H1 (cell line): ENCODE measurements around the gene NT5DC1. TPM values are rescaled to one million over a fixed set of nuclear protein-coding genes. Genes with fewer than 3 reads are reported as not detected.

Experiments used
- CTCF ChIA-PET: fragments of 300-600 bp; sonication (Branson Sonifier 250); formaldehyde crosslinking; loops from one replicate; lab custom pipeline; 2021; ENCODE audit not compliant: partially characterized antibody; lab: Charles Lee
- POLR2A ChIA-PET: fragments of 300-600 bp; sonication (Branson Sonifier 250); formaldehyde crosslinking; loops from one replicate; lab custom pipeline; 2021; ENCODE audit warnings: inconsistent platforms; ENCODE audit not compliant: partially characterized antibody; lab: Charles Lee
- DNase-seq, 2 experiments: peaks; one replicate each; pipeline versions ENCODE4 v3.0.0 to v3.0.0-alpha.2; 2010 to 2022; ENCODE audit warnings: low spot score in 2 of 2, low read depth in 1 of 2, mixed read lengths in 1 of 2
- FAIRE-seq: peaks from 2 replicates; lab custom pipeline; 2011; peaks lifted over from hg19 to GRCh38; lab: Jason Lieb, UNC
- H2AFZ ChIP-seq: 2 replicates; pipeline ENCODE4 v1.8.1; 2012; ENCODE audit warnings: low read length, inconsistent platforms
- H2AK5ac ChIP-seq: 2 replicates; pipeline ENCODE4 v1.6.1; 2013; ENCODE audit warnings: low read depth, low read length
- H2BK120ac ChIP-seq: replicated peaks from 2 replicates; pipeline ENCODE3; 2013; ENCODE audit warnings: low read depth, low read length, inconsistent platforms
- H2BK12ac ChIP-seq: 2 replicates; pipeline ENCODE4 v1.6.1; 2013; ENCODE audit warnings: low read depth, low read length
- H2BK15ac ChIP-seq: 2 replicates; pipeline ENCODE4 v1.6.1; 2013; ENCODE audit warnings: low read length
- H2BK20ac ChIP-seq: 2 replicates; pipeline ENCODE4 v1.6.1; 2013; ENCODE audit warnings: low read length
- H2BK5ac ChIP-seq: 2 replicates; pipeline ENCODE4 v1.6.1; 2013; ENCODE audit warnings: low read depth, low read length
- H3K14ac ChIP-seq: 2 replicates; pipeline ENCODE4 v1.6.1; 2013; ENCODE audit warnings: inconsistent platforms; ENCODE audit not compliant: insufficient read length
- H3K18ac ChIP-seq: 2 replicates; pipeline ENCODE4 v1.6.1; 2013; ENCODE audit warnings: low read length; ENCODE audit errors: extremely low read depth
- H3K23ac ChIP-seq: 2 replicates; pipeline ENCODE4 v1.6.1; 2013; ENCODE audit warnings: inconsistent platforms; ENCODE audit not compliant: insufficient read length
- H3K23me2 ChIP-seq: 2 replicates; pipeline ENCODE4 v1.6.1; 2013; ENCODE audit warnings: low read depth, low read length
- H3K27ac ChIP-seq: 2 replicates; pipeline ENCODE4 v1.6.1; 2011; ENCODE audit warnings: low read depth, low read length, inconsistent platforms
- H3K27me3 ChIP-seq, 4 experiments: replicated peaks in 1 of 4; 1 replicate in 1 of 4; 2 replicates in 3 of 4; pipeline versions ENCODE4 v1.6.1 to v1.8.1; 2011 to 2013; ENCODE audit warnings: low read length in 3 of 4, mild to moderate bottlenecking in 3 of 4, inconsistent platforms in 2 of 4, mixed read lengths in 2 of 4, moderate library complexity in 1 of 4; ENCODE audit not compliant: control insufficient read depth in 3 of 4, insufficient read depth in 3 of 4; ENCODE audit errors: extremely low read depth in 1 of 4
- H3K36me3 ChIP-seq, 4 experiments: 2 replicates each; pipeline versions ENCODE4 v1.6.1 to v1.8.1; 2011 to 2013; ENCODE audit warnings: mild to moderate bottlenecking in 4 of 4, low read length in 3 of 4, moderate library complexity in 2 of 4, control low read depth in 1 of 4, inconsistent platforms in 1 of 4; ENCODE audit not compliant: insufficient read depth in 4 of 4, control insufficient read depth in 2 of 4
- H3K4ac ChIP-seq: replicated peaks from 2 replicates; pipeline ENCODE3; 2013; ENCODE audit warnings: low read length, low read depth, mixed read lengths, inconsistent platforms; ENCODE audit not compliant: insufficient read length
- H3K4me1 ChIP-seq, 4 experiments: replicated peaks in 1 of 4; 1 replicate in 1 of 4; 2 replicates in 3 of 4; pipeline versions ENCODE4 v1.6.1 to v1.8.1; 2011 to 2013; ENCODE audit warnings: low read length in 3 of 4, inconsistent platforms in 2 of 4, mixed read lengths in 1 of 4; ENCODE audit not compliant: insufficient read depth in 4 of 4, control insufficient read depth in 3 of 4
- H3K4me2 ChIP-seq, 2 experiments: 2 replicates each; pipeline versions ENCODE4 v1.6.1 to v1.8.1; 2011 to 2013; ENCODE audit warnings: low read depth in 2 of 2, low read length in 2 of 2, control low read depth in 1 of 2, inconsistent platforms in 1 of 2, mild to moderate bottlenecking in 1 of 2; ENCODE audit not compliant: insufficient read depth in 1 of 2
- H3K4me3 ChIP-seq, 4 experiments: fragments of 200-600, 300-600 bp in 1 of 4; sonication (generic), shearing (Covaris generic), sonication (Bioruptor Twin) in 1 of 4; 2 replicates each; pipeline versions ENCODE4 v1.5.1 to v1.8.1; 2011 to 2016; ENCODE audit warnings: low read length in 4 of 4, low read depth in 3 of 4, control low read depth in 2 of 4, inconsistent platforms in 2 of 4, mild to moderate bottlenecking in 2 of 4, mixed read lengths in 1 of 4, moderate library complexity in 1 of 4; ENCODE audit not compliant: insufficient read depth in 2 of 4; ENCODE audit errors: extremely low read depth in 1 of 4
- H3K56ac ChIP-seq: replicated peaks from 2 replicates; pipeline ENCODE3; 2013; ENCODE audit warnings: low read depth, mild to moderate bottlenecking, mixed read lengths, low read length, inconsistent platforms; ENCODE audit not compliant: insufficient read length
- H3K79me1 ChIP-seq: 2 replicates; pipeline ENCODE4 v1.6.1; 2013; ENCODE audit warnings: low read depth, low read length, control low read depth
- H3K79me2 ChIP-seq, 2 experiments: 2 replicates each; pipeline versions ENCODE4 v1.6.1 to v1.8.1; 2012 to 2013; ENCODE audit warnings: low read length in 2 of 2, mild to moderate bottlenecking in 2 of 2, inconsistent platforms in 1 of 2; ENCODE audit not compliant: insufficient read depth in 2 of 2, control insufficient read depth in 1 of 2
- H3K9ac ChIP-seq, 4 experiments: replicated peaks in 1 of 4; 1 replicate in 1 of 4; 2 replicates in 3 of 4; pipeline versions ENCODE4 v1.6.1 to v1.8.1; 2011 to 2013; ENCODE audit warnings: low read depth in 3 of 4, low read length in 3 of 4, control low read depth in 2 of 4, mild to moderate bottlenecking in 2 of 4, moderate library complexity in 2 of 4, inconsistent platforms in 1 of 4; ENCODE audit errors: extremely low read depth in 1 of 4
- H3K9me3 ChIP-seq, 2 experiments: 2 replicates each; pipeline versions ENCODE4 v1.6.1 to v1.8.1; 2012 to 2013; ENCODE audit warnings: mild to moderate bottlenecking in 2 of 2, moderate library complexity in 2 of 2, control low read depth in 1 of 2, inconsistent platforms in 1 of 2, low read depth in 1 of 2, low read length in 1 of 2, mixed read lengths in 1 of 2; ENCODE audit not compliant: insufficient read depth in 2 of 2
- H4K20me1 ChIP-seq, 2 experiments: replicated peaks in 1 of 2; 2 replicates each; pipeline versions ENCODE3 to v1.8.1; 2011 to 2013; ENCODE audit warnings: inconsistent platforms in 2 of 2, low read length in 2 of 2, mild to moderate bottlenecking in 1 of 2; ENCODE audit not compliant: insufficient read depth in 2 of 2, control insufficient read depth in 1 of 2
- H4K5ac ChIP-seq: 2 replicates; pipeline ENCODE4 v1.6.1; 2013; ENCODE audit warnings: low read length, low read depth, mixed read lengths, inconsistent platforms; ENCODE audit not compliant: insufficient read length
- H4K8ac ChIP-seq: 2 replicates; pipeline ENCODE4 v1.8.0; 2013; ENCODE audit warnings: mild to moderate bottlenecking, moderate library complexity, low read length, inconsistent platforms; ENCODE audit not compliant: insufficient read depth; ENCODE audit errors: extremely low read depth
- H4K91ac ChIP-seq: replicated peaks from 2 replicates; pipeline ENCODE3; 2013; ENCODE audit warnings: low read length, mixed read lengths, inconsistent platforms; ENCODE audit not compliant: insufficient read length
- BACH1 ChIP-seq: IDR thresholded peaks from 2 replicates; pipeline ENCODE4 v1.6.1; 2012; ENCODE audit warnings: low read length, improper control_type of control experiment
- KDM4A ChIP-seq: IDR thresholded peaks from one replicate; pipeline ENCODE4 v1.7.1; 2012; ENCODE audit warnings: low read depth, mild to moderate bottlenecking, moderate library complexity, low read length, inconsistent platforms; ENCODE audit not compliant: severe bottlenecking
- NRF1 ChIP-seq: IDR thresholded peaks from 2 replicates; pipeline ENCODE4 v1.6.1; 2011; ENCODE audit warnings: mild to moderate bottlenecking, low read depth, low read length, improper control_type of control experiment
- WGBS, 2 experiments: shearing (Covaris generic) in 1 of 2; methylation state at CpG; one replicate each; pipeline versions ENCODE4 v1.1.6 to v1.1.7; 2013 to 2015; ENCODE audit warnings: low lambda C conversion rate in 2 of 2, mixed read lengths in 2 of 2, inconsistent platforms in 1 of 2, low coverage in 1 of 2, missing lambda C conversion rate in 1 of 2; ENCODE audit not compliant: insufficient replicate concordance in 2 of 2, insufficient coverage in 1 of 2, insufficient read length in 1 of 2; ENCODE audit errors: extremely low coverage in 1 of 2, missing lambda C conversion rate in 1 of 2; 5-methylcytosine and 5-hydroxymethylcytosine counted together
- polyA plus RNA-seq, 7 experiments: library from polyadenylated mRNA; depleted of rRNA in 3 of 7; stranded (reverse) in 5 of 7; unstranded in 2 of 7; fragments of >200 nt in 5 of 7; fragments of 200-250 nt in 2 of 7; gene quantifications; 1 replicate in 5 of 7; 2 replicates in 1 of 7; 4 replicates in 1 of 7; pipeline versions ENCODE4 v1.2.1 to v1.2.3, GENCODE V29; 2011 to 2013; ENCODE audit warnings: missing spikeins in 2 of 7, mixed read lengths in 2 of 7
- total RNA-seq: library from RNA; stranded (reverse); fragmentation: NEBNext Ultra II Directional; extraction: Animal tissue kit (Norgen Biotek cat#: 25700); gene quantifications from 2 replicates; pipeline ENCODE4 v1.2.1, GENCODE V29; 2021

Gene NT5DC1
- total and polyA plus RNA-seq, 2 of the 8 experiments (the other 6 are each of a cell fraction or from before 2014, with no cell fraction given), result 25.3 to 72.7 TPM

DNA sequence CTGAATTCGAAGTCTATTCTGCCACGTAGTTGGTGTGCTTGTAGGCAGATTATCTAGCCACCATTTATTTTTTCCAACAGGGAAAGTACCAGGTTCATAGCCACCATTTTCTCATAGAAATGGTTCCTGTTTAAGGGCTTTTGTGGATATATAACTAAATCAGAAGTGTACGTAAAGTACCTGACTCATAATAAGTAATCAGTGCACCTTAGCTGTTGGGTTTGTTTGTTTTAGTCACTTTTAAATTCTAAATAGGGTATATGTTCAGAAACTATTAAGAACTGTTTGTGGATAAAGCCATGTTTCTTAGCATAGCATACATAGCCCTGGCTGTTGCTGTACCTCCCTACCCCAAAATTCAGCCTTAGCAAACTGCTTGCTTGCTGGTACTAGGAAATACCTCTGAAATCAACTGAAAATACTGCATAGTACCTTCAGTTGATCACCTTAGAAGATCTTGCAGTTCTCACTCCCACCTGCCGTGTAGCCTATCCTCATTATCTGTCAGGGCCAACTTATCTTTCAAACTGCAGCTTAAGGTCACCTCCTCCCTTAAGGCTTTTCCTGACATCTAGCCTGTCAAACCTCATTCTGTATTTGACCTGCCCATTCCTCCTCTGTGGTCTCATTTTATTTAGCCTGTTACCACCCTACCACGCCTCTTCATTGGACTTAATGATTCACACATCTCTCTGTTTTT, 69.9 kb downstream of the NT5DC1 start:
- H3K27ac ChIP-seq, result no peak overlapping the region
- CTCF ChIA-PET, result interaction anchor here (0.5 to 0.8 kb wide), 3 partner anchors 47 to 235 kb away, joined by 3 to 4 read pairs (median 4); no protein-coding TSS in a partner anchor
- no peak overlapping the region for H3K9ac ChIP-seq
- H2AFZ ChIP-seq, result no peak overlapping the region
- H2BK12ac ChIP-seq, result no peak overlapping the region
- 0 out of 8 replicates have a peak, but pooled peaks cover 0 to 4% (median 0%) of the 10 kb centered on the region in 4 experiments for H3K36me3 ChIP-seq
- no peak overlapping the region for H2BK20ac ChIP-seq
- no peak overlapping the region for H2BK15ac ChIP-seq
- H3K18ac ChIP-seq, result no peak overlapping the region
- H3K23me2 ChIP-seq, result no peaks in the 10 kb centered on the region; the same call in 1 of the 2 replicates
- no peaks in the 10 kb centered on the region for H3K79me2 ChIP-seq
- H2AK5ac ChIP-seq, result no peak overlapping the region
- no peaks in the 10 kb centered on the region for H3K79me1 ChIP-seq
- no peak for DNase-seq
- H3K4me2 ChIP-seq, result no peak overlapping the region
- H3K27me3 ChIP-seq, result no peaks in the 10 kb centered on the region
- no peak overlapping the region for H4K5ac ChIP-seq
- no peak overlapping the region for H3K4me3 ChIP-seq
- H4K91ac ChIP-seq, result no peak overlapping the region
- H4K20me1 ChIP-seq, result no peaks in the 10 kb centered on the region
- FAIRE-seq, result no peak
- H2BK120ac ChIP-seq, result no peak overlapping the region
- H3K23ac ChIP-seq, result no peak overlapping the region
- no peak overlapping the region for H3K14ac ChIP-seq
- H3K56ac ChIP-seq, result no peak overlapping the region
- H3K4me1 ChIP-seq, result no peaks in the 10 kb centered on the region
- H3K4ac ChIP-seq, result no peak overlapping the region
- WGBS, 2 experiments, result 93% methylated on average over 5 of the region's 5 CpGs; no CpG with 5 or more reads in 1 of the 2 experiments
- no peak overlapping the region for H2BK5ac ChIP-seq
- no peaks in the 10 kb centered on the region; a peak in 1 of 4 replicates for H3K9me3 ChIP-seq
- no peak overlapping the region for H4K8ac ChIP-seq
- POLR2A ChIA-PET, result no interaction called here
- TF ChIP-seq NRF1, result no peak
- no peak for TF ChIP-seq BACH1
- no peak for TF ChIP-seq KDM4A
